Ishikawa (cell line): Measurements from ENCODE around the gene EEF1E1.

Source experiments
- CEBPB ChIP-seq: IDR thresholded peaks from 2 replicates; pipeline ENCODE4 v1.6.1; 2012
- CREB1 ChIP-seq: IDR thresholded peaks from 2 replicates; pipeline ENCODE4 v1.6.1; 2012; ENCODE audit warnings: low read depth
- EGR1 ChIP-seq: IDR thresholded peaks from 2 replicates; pipeline ENCODE4 v1.6.1; 2012
- EP300 ChIP-seq: IDR thresholded peaks from 2 replicates; pipeline ENCODE4 v1.6.1; 2012; ENCODE audit warnings: borderline replicate concordance
- FOXM1 ChIP-seq: IDR thresholded peaks from 2 replicates; pipeline ENCODE4 v1.6.1; 2012; ENCODE audit warnings: low read depth, borderline replicate concordance
- MAX ChIP-seq: IDR thresholded peaks from 2 replicates; pipeline ENCODE4 v1.6.1; 2012
- RAD21 ChIP-seq: IDR thresholded peaks from 2 replicates; pipeline ENCODE4 v1.6.1; 2012; ENCODE audit warnings: low read depth
- REST ChIP-seq: IDR thresholded peaks from 2 replicates; pipeline ENCODE4 v1.6.1; 2012; ENCODE audit warnings: low read depth, mild to moderate bottlenecking
- TAF1 ChIP-seq: IDR thresholded peaks from 2 replicates; pipeline ENCODE4 v1.6.1; 2012; ENCODE audit warnings: low read depth, mild to moderate bottlenecking
- TCF12 ChIP-seq: IDR thresholded peaks from 2 replicates; pipeline ENCODE4 v1.6.1; 2012; ENCODE audit warnings: low read depth
- TEAD4 ChIP-seq: IDR thresholded peaks from 2 replicates; pipeline ENCODE4 v1.6.1; 2012
- USF1 ChIP-seq: IDR thresholded peaks from 2 replicates; pipeline ENCODE4 v1.6.1; 2012
- YY1 ChIP-seq: IDR thresholded peaks from 2 replicates; pipeline ENCODE4 v1.6.1; 2012; ENCODE audit warnings: low read depth
- ZBTB7A ChIP-seq: IDR thresholded peaks from 2 replicates; pipeline ENCODE4 v1.6.1; 2012; ENCODE audit warnings: low read depth

GRCh38 chr6:8063761-8064637 lies 38.3 kb downstream of the EEF1E1 start, which contains the start of gene BLOC1S5:
- TF ChIP-seq MAX (peak; percentile 42), RAD21 (no peak), TAF1 (peak; percentile 63; the same call in 1 of the 2 replicates), CREB1 (peak; percentile 97), USF1 (peak; percentile 34), TCF12 (peak; percentile 67), EP300 (0 out of 2 replicates have a peak, but pooled peaks have one; percentile 16), YY1 (peak; percentile 99), FOXM1 (0 out of 2 replicates have a peak, but pooled peaks have one; percentile 16), ZBTB7A (peak; percentile 98; the same call in 1 of the 2 replicates), REST (no peak), TEAD4 (0 out of 2 replicates have a peak, but pooled peaks have one; percentile 11), EGR1 (no peak; the same call in 1 of the 2 replicates), CEBPB (no peak)
